ENCODE results near the gene RPL10L.

RPL10L gene

DNA sequence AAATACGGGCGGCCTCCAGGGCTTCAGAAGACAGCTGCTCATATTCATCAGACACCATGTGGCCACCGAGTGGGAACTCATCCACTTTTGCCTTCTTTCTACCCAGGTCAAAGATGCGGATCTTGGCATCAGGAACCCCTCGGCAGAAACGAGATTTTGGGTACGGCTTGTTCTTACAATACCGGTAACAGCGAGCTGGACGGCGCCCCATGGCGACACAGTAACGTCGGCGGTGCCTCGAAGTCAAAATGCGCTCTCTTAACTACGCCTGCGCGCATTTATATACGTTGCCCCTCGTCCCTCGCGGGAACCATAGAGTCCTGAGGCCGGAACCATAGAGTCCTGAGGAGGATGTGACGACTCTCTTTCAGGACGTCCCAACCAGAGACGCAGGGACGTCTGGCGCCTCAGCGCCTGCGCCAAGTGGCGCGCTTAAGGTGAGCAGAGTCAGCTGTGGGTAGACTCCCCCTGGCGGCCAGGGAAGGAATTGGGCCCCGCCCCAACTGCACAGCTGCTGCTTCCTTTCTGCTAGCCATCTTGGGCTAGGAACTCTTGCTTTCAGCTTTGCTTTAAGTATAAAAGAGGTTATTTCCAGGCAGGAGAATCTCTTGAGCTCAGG, at the start of gene RPL10L:
Gene RPL10L (minus strand): TSS at position 256 of the 619 bp plus-strand sequence. CDS start 45 bp downstream, at position 211.
- no peak for DNase-seq

DNA sequence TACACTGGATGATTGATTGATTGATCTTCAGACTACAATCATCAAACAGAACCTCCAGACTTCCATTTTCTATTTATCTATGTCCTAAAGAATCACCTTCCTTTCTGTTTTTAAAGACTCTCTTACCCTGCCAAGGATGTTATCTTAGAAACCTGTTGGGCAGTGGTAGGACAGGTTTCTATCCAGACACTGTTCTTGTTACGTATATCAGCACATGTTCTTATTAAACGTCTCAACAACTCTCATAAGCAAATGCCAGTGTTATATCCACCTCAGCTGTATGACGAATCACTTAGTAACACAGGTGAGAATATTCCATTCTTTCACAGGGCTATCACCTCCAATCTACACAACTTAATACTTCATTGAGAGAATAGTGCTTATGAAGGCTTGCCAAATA, 40.2 kb upstream of the RPL10L start:
- no peak for DNase-seq

- DNase-seq: no peak
These were observed 35.1 kb upstream of the RPL10L start for GRCh38 chr14:46686652-46687051.

DNA sequence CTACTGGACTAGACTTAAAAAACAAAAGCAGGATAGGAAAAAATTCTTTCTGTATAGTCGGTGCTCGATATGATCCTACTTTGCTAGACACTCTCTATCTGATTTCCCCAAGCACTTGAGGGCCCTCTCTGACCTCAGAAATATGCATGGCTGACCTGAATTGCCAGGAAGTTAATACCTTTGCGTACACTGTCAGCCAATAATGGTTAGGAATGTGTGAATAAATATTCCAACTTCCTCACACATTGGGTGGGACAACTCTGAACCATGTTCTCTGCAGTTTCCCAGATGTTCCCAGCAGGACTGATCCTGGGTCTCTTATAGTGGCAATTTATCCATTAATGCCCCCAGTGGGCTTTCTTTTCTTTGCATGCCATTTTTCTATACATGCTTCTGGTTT, 20.5 kb upstream of the RPL10L start:
- DNase-seq: no peak

DNA sequence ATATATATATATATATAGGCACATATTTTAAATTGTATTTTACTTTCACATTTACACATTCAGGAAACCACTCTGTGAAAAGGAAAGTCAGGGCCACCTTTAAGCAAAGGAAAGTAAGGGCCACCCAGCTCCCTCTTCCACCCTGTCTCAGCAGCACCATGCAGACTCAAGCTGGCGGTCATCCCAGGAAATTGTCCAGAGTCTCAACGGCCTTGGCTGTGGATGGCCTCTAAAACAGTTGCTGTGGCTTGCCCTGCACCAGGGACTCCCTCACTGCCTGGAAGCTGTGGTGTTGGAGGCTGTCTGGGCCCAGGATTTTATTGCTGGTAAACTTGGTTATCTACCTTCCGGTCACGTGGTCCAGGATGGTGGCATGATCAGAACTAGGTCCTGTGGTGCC, 11.8 kb upstream of the RPL10L start:
- DNase-seq: no peak

GRCh38 chr14:46661728-46662127, 10.1 kb upstream of the RPL10L start:
- no peak for DNase-seq

GRCh38 chr14:46653031-46653755, 1.6 kb upstream of the RPL10L start:
- no peak for DNase-seq

- DNase-seq: no peak
These were observed 4.8 kb downstream of the RPL10L start for GRCh38 chr14:46646796-46647195.

- DNase-seq: no peak
These were observed 24.7 kb downstream of the RPL10L start for GRCh38 chr14:46626876-46627275.

All from NCI-H1048 (cell line).